H9 (cell line): ENCODE data around the gene DACT2. TPM values are rescaled to one million over a fixed set of nuclear protein-coding genes. Genes with fewer than 3 reads are reported as not detected.
"Not testable (repeated sequence)": the region's sequence is repeated elsewhere in the genome, so short reads cannot be mapped to it uniquely, and the experiment has no call there.

ENCODE experiments used
- DNase-seq: peaks from one replicate; pipeline ENCODE4 v3.0.0-alpha.2; 2017
- H2AFZ ChIP-seq: one replicate; pipeline ENCODE4 v1.6.1; 2013; ENCODE audit warnings: mild to moderate bottlenecking, low read length, control low read depth, moderate library complexity
- H2AK5ac ChIP-seq: 2 replicates; pipeline ENCODE4 v1.6.1; 2013; ENCODE audit warnings: low read length, control low read depth, mixed read lengths; ENCODE audit not compliant: insufficient read length
- H2BK120ac ChIP-seq: one replicate; pipeline ENCODE4 v1.6.1; 2013; ENCODE audit warnings: low read depth, mild to moderate bottlenecking, low read length, control low read depth, inconsistent platforms; ENCODE audit not compliant: poor library complexity, severe bottlenecking
- H2BK12ac ChIP-seq: 2 replicates; pipeline ENCODE4 v1.6.1; 2013; ENCODE audit warnings: low read length, control low read depth, mixed read lengths, low read depth; ENCODE audit not compliant: insufficient read length
- H2BK15ac ChIP-seq: 2 replicates; pipeline ENCODE4 v1.6.1; 2013; ENCODE audit warnings: low read depth, low read length, control low read depth
- H2BK20ac ChIP-seq: one replicate; pipeline ENCODE4 v1.6.1; 2013; ENCODE audit warnings: low read depth, mild to moderate bottlenecking, low read length, control low read depth, inconsistent platforms; ENCODE audit not compliant: poor library complexity, severe bottlenecking
- H2BK5ac ChIP-seq: 2 replicates; pipeline ENCODE4 v1.6.1; 2013; ENCODE audit warnings: low read length, control low read depth, mixed read lengths; ENCODE audit not compliant: insufficient read length
- H3K14ac ChIP-seq: 2 replicates; pipeline ENCODE4 v1.6.1; 2013; ENCODE audit warnings: low read length, control low read depth; ENCODE audit not compliant: insufficient read depth
- H3K18ac ChIP-seq: 2 replicates; pipeline ENCODE4 v1.6.1; 2013; ENCODE audit warnings: low read depth, mild to moderate bottlenecking, mixed read lengths, low read length, control low read depth; ENCODE audit not compliant: insufficient read length
- H3K23ac ChIP-seq: 2 replicates; pipeline ENCODE4 v1.6.1; 2013; ENCODE audit warnings: low read length, control low read depth, mixed read lengths, low read depth; ENCODE audit not compliant: insufficient read length
- H3K23me2 ChIP-seq: 2 replicates; pipeline ENCODE4 v1.6.1; 2013; ENCODE audit warnings: low read depth, mild to moderate bottlenecking, mixed read lengths, low read length, control low read depth; ENCODE audit not compliant: insufficient read length, poor library complexity, severe bottlenecking
- H3K27ac ChIP-seq: 2 replicates; pipeline ENCODE4 v1.5.1; 2013; ENCODE audit warnings: low read length, control low read depth, mixed read lengths, low read depth; ENCODE audit not compliant: insufficient read length
- H3K27me3 ChIP-seq: 2 replicates; pipeline ENCODE4 v1.6.1; 2013; ENCODE audit warnings: low read length, control low read depth, inconsistent platforms; ENCODE audit not compliant: insufficient read depth
- H3K4ac ChIP-seq: 2 replicates; pipeline ENCODE4 v1.6.1; 2013; ENCODE audit warnings: low read depth, mild to moderate bottlenecking, control low read depth, inconsistent platforms, low read length, moderate library complexity
- H3K4me1 ChIP-seq: 2 replicates; pipeline ENCODE4 v1.6.1; 2013; ENCODE audit warnings: low read length, control low read depth, inconsistent platforms; ENCODE audit not compliant: insufficient read depth
- H3K4me2 ChIP-seq: 2 replicates; pipeline ENCODE4 v1.6.1; 2013; ENCODE audit warnings: low read length, control low read depth, mixed read lengths; ENCODE audit not compliant: insufficient read length, insufficient read depth
- H3K56ac ChIP-seq: 2 replicates; pipeline ENCODE4 v1.6.1; 2013; ENCODE audit warnings: low read depth, mild to moderate bottlenecking, mixed read lengths, low read length, control low read depth; ENCODE audit not compliant: insufficient read length
- H3K79me1 ChIP-seq: 2 replicates; pipeline ENCODE4 v1.6.1; 2013; ENCODE audit warnings: low read depth, mild to moderate bottlenecking, moderate library complexity, low read length, control low read depth, inconsistent platforms; ENCODE audit not compliant: insufficient read depth, poor library complexity, severe bottlenecking
- H3K79me2 ChIP-seq: 2 replicates; pipeline ENCODE4 v1.6.1; 2013; ENCODE audit warnings: low read length, control low read depth, inconsistent platforms; ENCODE audit not compliant: insufficient read depth
- H3K9ac ChIP-seq: 2 replicates; pipeline ENCODE4 v1.6.1; 2013; ENCODE audit warnings: low read length, control low read depth, mixed read lengths; ENCODE audit not compliant: insufficient read length; ENCODE audit errors: extremely low read depth
- H3K9me3 ChIP-seq: one replicate; pipeline ENCODE4 v1.6.1; 2013; ENCODE audit warnings: low read depth, low read length, inconsistent platforms; ENCODE audit not compliant: control insufficient read depth
- H3T11ph ChIP-seq: one replicate; pipeline ENCODE4 v1.6.1; 2013; ENCODE audit warnings: mild to moderate bottlenecking, low read length, control low read depth, inconsistent platforms
- H4K20me1 ChIP-seq: one replicate; pipeline ENCODE4 v1.6.1; 2013; ENCODE audit not compliant: control insufficient read depth, insufficient read length, insufficient read depth
- H4K5ac ChIP-seq: 2 replicates; pipeline ENCODE4 v1.6.1; 2013; ENCODE audit warnings: low read depth, mild to moderate bottlenecking, mixed read lengths, low read length, control low read depth; ENCODE audit not compliant: insufficient read length
- H4K8ac ChIP-seq: replicated peaks from 2 replicates; pipeline ENCODE4 v1.6.1; 2013; ENCODE audit warnings: low read length, control low read depth, mixed read lengths, low read depth; ENCODE audit not compliant: insufficient read length
- H4K91ac ChIP-seq: 2 replicates; pipeline ENCODE4 v1.6.1; 2013; ENCODE audit warnings: low read depth, mild to moderate bottlenecking, moderate library complexity, mixed read lengths, low read length, control low read depth; ENCODE audit not compliant: insufficient read length
- H3K27ac Mint-ChIP-seq, 3 experiments: 2 replicates in 2 of 3; 3 replicates in 1 of 3; pipeline ENCODE4 v1.8.0; 2020 to 2021; ENCODE audit warnings: mixed read lengths in 3 of 3, mild to moderate bottlenecking in 1 of 3, moderate library complexity in 1 of 3
- H3K27me3 Mint-ChIP-seq: 2 replicates; pipeline ENCODE4 v1.8.0; 2021; ENCODE audit warnings: low read depth, mild to moderate bottlenecking, moderate library complexity, mixed read lengths
- H3K36me3 Mint-ChIP-seq, 3 experiments: 2 replicates in 2 of 3; 3 replicates in 1 of 3; pipeline ENCODE4 v1.8.0; 2020 to 2021; ENCODE audit warnings: low read depth in 3 of 3, mixed read lengths in 3 of 3; ENCODE audit not compliant: insufficient read depth in 1 of 3
- H3K4me1 Mint-ChIP-seq, 2 experiments: 2 replicates each; pipeline ENCODE4 v1.8.0; 2020; ENCODE audit warnings: mixed read lengths in 2 of 2
- H3K4me3 Mint-ChIP-seq, 2 experiments: 2 replicates in 1 of 2; 3 replicates in 1 of 2; pipeline ENCODE4 v1.8.0; 2020 to 2021; ENCODE audit warnings: mild to moderate bottlenecking in 2 of 2, mixed read lengths in 2 of 2, moderate library complexity in 1 of 2
- H3K9me3 Mint-ChIP-seq, 2 experiments: 2 replicates in 1 of 2; 3 replicates in 1 of 2; pipeline ENCODE4 v1.8.0; 2020; ENCODE audit warnings: mild to moderate bottlenecking in 2 of 2, mixed read lengths in 2 of 2, moderate library complexity in 1 of 2
- CTCF ChIP-seq: fragments of 200-600 bp; sonication (generic); conservative IDR thresholded peaks from 3 replicates; pipeline ENCODE4 v1.8.0; 2021; ENCODE audit warnings: antibody characterized with exemption, mild to moderate bottlenecking
- WGBS: extraction: QIAGEN DNeasy Blood & Tissue Kit; methylation state at CpG from one replicate; pipeline ENCODE4 v1.1.7; 2013; ENCODE audit warnings: missing lambda C conversion rate, low lambda C conversion rate, mixed read lengths; ENCODE audit not compliant: insufficient read length; ENCODE audit errors: extremely low coverage; 5-methylcytosine and 5-hydroxymethylcytosine counted together
- total RNA-seq: library from RNA; stranded (reverse); gene quantifications from 2 replicates; pipeline ENCODE4 v1.2.1, GENCODE V29; 2021

DACT2 gene
- total RNA-seq, 1 experiment from 2014 or later = 1.8 TPM

GRCh38 chr6:168268755-168269154, 50.8 kb downstream of the DACT2 start:
- Histone ChIP-seq H4K20me1 (no peaks in the 10 kb centered on the region), H3K23me2 (no peaks in the 10 kb centered on the region), H2BK5ac (no peak overlapping the region), H2BK120ac (no peak overlapping the region), H3K9ac (no peak overlapping the region), H3K4ac (no peak overlapping the region), H3K23ac (no peak overlapping the region), H2BK12ac (no peak overlapping the region), H3K14ac (no peak overlapping the region; the same call in 1 of the 2 replicates), H3K27ac (no peak overlapping the region), H3K9me3 (no peaks in the 10 kb centered on the region), H3K56ac (no peak overlapping the region), H3K18ac (no peak overlapping the region), H2AFZ (no peak overlapping the region), H3K4me2 (no peak overlapping the region), H3T11ph (no peak overlapping the region), H4K8ac (no peak overlapping the region), H2BK20ac (no peak overlapping the region), H2BK15ac (no peak overlapping the region), H3K4me1 (no peaks in the 10 kb centered on the region; the same call in 1 of the 2 replicates), H3K27me3 (no peaks in the 10 kb centered on the region), H2AK5ac (no peak overlapping the region), H4K91ac (no peak overlapping the region), H3K79me2 (no peaks in the 10 kb centered on the region), H3K79me1 (no peaks in the 10 kb centered on the region), H4K5ac (no peak overlapping the region)
- no CpG with 5 or more reads among the region's 1 CpG for WGBS
- peaks cover 2% of the 10 kb centered on the region for H3K27me3 Mint-ChIP-seq
- H3K4me1 Mint-ChIP-seq = peaks cover 28% of the 10 kb centered on the region in 2 experiments
- no peak for DNase-seq
- H3K27ac Mint-ChIP-seq = no peak overlapping the region; a peak in 2 of 7 replicates
- H3K36me3 Mint-ChIP-seq = no peaks in the 10 kb centered on the region; a peak in 1 of 7 replicates
- H3K9me3 Mint-ChIP-seq = no peaks in the 10 kb centered on the region; a peak in 1 of 5 replicates
- TF ChIP-seq CTCF = no peak
- no peak overlapping the region; a peak in 1 of 5 replicates for H3K4me3 Mint-ChIP-seq

- H3K27me3 Mint-ChIP-seq, H3K14ac ChIP-seq: not testable (repeated sequence)
These were observed 51.8 kb downstream of the DACT2 start for GRCh38 chr6:168267779-168268178.

More at GRCh38 chr6:168267779-168268178, 51.8 kb downstream of the DACT2 start:
- WGBS = no CpG with 5 or more reads among the region's 3 CpGs
- not testable (repeated sequence) for H3K27ac Mint-ChIP-seq, H2BK120ac ChIP-seq, H3K27me3 ChIP-seq, H3K79me1 ChIP-seq, H3K27ac ChIP-seq, H3K79me2 ChIP-seq, H2AFZ ChIP-seq, H4K5ac ChIP-seq, H3K56ac ChIP-seq, H3K9me3 Mint-ChIP-seq, H3K36me3 Mint-ChIP-seq, H3K9ac ChIP-seq, H2BK20ac ChIP-seq, H4K91ac ChIP-seq, H3K4ac ChIP-seq, H2AK5ac ChIP-seq, H2BK5ac ChIP-seq, H2BK15ac ChIP-seq, DNase-seq, H3T11ph ChIP-seq, H3K4me2 ChIP-seq, H3K4me3 Mint-ChIP-seq, H3K18ac ChIP-seq, H3K23me2 ChIP-seq, H3K23ac ChIP-seq, H4K8ac ChIP-seq, H3K4me1 ChIP-seq, H3K9me3 ChIP-seq, H2BK12ac ChIP-seq, H4K20me1 ChIP-seq
- H3K4me1 Mint-ChIP-seq = peaks cover 18 to 19% of the 10 kb centered on the region in 2 experiments
